ENCODE measurements around the gene PRR9.

PRR9 gene

DNA sequence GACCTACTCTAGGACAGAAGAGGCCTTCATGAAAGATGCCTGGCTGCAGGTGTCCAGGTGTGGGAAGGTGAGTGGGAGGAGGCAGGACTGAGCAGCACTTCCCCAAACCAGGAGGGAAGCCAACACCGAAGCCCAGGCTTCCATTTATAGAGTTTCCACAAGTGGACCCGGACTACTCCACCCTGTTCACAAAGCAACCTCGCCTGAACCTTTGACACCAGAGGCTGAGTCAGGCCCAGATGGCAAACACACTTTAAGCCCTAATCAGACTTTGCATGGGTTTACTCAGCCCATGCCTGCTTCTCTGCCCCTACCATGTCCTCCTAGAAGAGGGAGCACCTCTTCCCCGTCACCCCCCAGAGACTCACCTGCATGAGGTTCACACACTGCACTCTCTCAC is 14.0 kb downstream of the PRR9 start:
- no peak for DNase-seq

DNA sequence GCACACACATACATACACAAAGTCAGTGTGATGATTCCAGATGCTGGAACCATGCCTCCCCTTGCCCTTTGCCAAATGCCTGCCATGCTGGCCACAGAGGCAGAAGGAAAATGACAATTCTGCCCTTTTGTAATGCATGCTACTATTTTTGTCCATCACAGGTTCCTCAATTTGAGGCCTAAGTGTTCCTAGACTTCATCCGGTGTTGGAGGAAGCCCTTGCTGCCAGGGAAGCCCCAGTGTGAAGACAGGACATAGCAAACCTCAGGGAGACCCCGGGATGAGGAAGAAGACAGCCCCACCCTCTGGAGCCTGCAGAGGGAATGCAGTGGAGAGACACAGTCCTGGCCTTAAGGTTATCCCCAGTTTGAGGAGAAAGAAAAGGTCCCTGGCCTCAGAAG is 14.4 kb downstream of the PRR9 start:
- no peak for DNase-seq

DNA sequence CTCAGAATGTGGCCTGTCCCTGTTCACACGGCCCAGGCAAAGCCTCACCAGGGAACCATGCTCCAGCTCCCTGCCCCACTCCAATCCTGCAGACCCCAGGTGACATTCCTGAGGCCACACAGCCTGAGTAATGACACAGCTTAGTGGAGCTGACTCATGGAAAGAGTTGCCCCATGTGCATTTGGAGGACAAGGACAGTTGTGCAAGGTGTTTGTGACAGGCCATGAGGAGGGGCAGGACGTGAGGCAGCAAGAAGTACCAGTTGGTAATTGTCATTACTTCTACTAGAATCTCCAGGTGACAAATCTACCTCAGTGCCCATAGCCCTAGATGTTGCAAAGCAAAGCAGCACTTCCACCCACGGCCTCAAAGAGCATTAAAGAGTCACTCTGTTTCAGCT is 15.2 kb downstream of the PRR9 start:
- peak; percentile 6 for DNase-seq

DNA sequence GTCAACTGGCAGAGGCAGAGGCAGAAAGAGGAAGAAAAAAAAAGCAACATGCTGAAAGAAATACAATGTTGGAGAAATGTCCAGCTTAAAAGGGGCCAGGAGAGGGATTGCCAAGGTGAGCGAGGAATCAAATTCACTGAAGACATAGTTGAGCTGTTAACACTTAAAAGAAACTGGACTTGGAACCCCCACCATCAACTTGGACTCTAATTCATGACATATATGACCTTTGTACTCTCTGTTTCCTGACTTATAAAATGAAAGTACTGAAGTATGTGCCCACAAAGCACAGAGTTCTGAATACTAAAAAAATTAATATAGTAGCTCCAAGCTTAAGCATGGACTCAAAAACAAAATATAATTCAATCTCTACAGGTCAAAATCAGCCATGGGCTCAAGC is 16.1 kb downstream of the PRR9 start:
- DNase-seq, result no peak

DNA sequence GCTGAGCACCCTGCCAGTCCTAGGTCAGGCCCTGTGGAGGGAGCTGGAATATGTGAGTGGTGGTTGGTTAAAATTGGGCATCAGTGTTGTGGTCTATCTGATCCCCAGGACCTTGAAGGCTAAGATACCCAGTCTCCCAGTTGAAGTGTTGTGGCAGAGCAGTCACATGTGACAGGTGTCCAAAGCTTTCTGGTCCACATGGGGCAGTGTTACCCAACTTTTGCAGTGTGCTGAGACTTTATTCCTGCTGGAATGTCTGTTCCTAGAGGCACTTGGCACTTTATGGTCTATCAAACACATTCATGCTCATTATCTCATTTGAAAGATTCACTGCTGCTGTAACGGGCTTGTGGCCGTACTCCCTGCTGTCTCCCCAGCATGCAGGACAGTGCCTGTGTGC is 21.1 kb downstream of the PRR9 start:
- DNase-seq, result no peak

DNA sequence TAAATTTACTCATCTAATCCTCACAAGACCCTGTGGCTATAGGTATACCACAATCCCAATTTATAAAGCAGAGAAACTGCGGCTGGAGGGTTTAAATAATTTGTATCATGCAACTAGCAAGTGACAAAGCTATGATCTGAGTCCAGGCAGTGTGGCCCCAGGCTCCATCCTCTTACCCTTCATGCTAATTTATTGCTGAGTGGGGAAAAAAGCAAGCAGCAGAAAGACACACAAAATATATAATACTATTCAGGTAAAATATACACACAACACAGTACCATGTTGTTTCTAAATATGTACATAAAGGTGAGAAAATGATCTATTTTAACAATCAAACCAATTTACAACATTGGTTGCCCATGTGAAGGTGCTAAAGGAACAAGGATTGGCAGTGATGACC is 24.8 kb downstream of the PRR9 start:
- DNase-seq, result no peak

DNA sequence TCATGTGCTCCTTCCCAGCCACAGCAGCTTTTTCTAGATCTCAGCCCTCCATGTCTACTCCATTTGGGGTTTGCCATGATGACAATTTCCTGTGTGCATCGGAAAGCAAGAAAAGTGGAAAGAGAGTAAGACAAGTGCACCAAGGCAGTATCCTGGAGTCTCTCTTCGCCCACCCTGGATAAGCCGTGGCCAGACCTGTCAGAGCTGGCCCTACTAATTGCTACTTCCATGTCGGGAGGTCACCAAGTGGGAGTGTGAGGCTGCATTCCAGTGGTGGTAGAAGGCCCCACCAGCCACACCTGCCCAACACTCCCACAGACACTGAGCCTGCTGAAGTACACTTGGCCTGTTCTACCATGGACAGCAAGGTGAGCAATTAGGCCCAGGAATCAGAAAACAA is 28.1 kb downstream of the PRR9 start:
- DNase-seq, result no peak

DNA sequence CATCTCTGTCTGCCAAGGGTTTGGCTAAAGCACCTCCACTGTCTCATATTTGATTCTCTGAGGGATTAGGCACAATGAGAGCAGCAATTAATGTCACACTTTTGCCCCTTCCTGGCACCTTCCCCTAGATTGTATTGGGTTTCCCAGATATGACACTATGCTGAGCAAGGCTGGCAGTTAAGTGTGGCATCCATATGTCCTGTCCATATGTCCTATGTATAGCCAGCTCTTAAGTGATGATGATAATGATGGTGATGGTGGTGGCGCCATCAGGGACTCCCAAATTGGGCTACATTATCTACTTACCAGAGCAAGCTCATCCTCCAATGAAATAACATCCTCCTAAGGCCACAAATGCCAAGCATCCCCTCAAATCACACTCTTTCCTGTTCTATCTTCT is 28.6 kb downstream of the PRR9 start:
- DNase-seq, result no peak

DNA sequence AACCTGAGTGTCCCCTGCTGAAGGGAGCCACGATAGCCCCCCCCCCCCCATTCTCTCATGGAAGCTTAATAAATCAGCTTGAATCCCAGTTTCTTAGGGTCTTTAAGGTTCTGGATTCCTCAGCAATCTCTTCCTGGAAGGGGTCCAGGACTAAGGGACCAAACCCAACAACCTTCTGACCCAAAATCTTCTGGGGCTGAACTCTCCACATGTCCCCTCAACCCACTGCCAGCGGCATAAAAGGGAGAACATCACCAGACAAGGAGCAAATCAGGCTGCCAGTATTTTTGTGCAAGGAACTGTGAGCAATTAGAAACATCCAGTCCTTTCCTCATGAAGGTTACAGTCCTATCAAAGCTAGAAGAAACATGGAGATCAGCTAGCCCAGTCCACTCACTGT is 29.4 kb downstream of the PRR9 start:
- no peak for DNase-seq

DNA sequence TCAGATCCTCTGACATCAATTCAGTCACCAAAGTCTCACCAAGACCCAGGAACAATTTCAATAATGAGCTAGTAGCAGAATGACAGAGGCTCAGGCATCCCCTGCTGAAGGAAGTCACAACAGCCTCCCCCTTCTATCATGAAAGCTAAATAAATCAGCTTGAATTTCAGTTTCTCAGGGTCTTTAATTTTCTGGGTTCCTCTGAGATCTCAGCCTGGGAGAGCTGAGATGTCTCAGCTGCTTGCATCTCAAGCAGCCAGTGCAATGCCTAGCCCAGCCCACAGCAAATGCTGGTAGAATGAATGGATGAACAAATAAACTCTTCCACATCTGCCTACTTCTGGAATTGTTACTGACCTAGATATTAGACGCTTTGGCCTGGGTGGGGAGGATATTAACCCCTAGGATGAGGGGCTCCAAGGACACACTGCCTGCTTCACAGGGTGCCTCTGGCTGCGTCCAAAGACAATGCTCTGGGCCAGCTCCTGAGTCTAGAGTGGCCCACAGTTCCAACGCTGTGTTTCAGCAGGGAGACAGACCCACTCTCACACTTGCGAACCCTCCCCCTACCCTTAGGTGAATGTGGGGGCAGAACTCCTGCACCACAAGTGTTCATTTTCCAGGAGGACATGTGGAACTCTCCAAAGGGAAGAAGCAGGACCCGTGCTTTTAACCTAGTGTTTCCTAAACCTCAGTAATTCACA is 30.9 kb downstream of the PRR9 start:
- DNase-seq, result no peak

DNA sequence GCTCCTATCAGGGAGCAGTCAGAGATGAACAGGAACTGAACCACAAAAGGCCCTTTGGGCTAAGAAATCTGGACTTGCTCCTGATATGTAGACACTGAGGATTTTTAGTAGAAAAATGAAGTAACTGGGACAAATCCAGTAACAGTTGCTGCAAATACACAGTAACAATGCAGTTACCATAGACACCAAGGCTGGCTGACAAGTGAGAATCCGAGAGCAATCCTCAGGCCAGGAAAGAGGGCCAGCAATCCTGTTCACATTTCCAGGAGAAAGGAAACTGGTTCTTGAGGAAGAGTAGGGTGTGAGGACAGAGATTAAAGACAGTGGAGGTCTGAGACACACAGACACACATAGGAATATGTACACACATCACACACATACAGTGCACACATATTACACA is 32.8 kb downstream of the PRR9 start:
- no peak for DNase-seq

DNA sequence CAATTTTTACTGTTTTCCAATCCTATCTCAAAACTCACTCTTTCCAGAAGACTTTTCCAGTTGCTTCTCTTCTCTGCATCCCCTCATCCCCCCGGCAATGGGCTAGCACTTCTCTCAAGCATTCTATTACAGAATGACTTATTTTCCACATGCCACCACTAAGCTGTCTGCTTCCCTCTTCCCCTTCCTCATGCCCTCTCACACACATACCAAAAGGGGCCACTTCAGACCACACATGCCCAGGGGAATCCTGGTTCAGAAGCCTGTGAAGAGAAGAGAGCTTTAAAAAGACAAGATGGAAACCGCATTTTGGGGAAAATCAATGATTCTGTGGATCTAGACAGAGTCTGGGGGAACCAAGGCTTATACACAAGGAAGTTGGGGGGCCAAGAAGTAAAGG is 33.7 kb downstream of the PRR9 start:
- DNase-seq, result no peak

DNA sequence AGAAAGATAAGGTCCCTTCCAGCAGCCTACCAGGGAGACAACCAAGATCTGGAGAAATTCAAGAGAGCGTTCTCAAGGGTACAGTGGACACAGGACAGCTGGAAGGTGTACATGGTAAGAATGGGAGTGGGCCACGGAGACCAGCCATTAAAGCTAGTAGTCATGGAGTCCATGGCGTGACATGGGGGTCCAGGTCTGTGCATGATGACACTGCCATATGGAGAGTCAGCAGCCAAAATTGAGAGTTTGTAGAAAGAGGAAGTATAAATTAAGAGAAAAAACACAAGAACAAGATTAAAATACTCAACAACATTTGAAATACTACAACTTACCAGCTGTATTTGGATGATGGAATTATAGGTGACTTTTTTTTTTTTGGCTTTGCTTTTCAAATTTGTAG is 34.2 kb downstream of the PRR9 start:
- no peak for DNase-seq

DNA sequence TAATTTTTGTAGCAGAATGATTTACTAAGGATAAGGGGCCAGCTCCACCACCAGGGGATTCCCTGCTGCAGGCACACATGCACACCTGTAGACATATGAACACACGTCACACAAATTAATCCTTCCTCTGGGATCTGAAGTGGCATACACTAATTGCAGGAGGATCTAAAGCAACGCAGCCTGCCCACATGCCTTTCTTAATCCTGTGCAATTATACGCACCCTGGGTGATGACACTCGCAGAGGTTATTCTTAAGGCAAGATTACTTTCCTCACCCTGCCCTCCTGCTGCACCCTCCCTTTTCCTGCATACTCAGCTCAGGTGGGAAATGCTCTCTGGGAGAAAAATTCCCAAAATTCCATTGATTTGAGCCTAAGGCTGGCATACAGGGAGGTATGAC is 34.6 kb downstream of the PRR9 start:
- no peak for DNase-seq

DNA sequence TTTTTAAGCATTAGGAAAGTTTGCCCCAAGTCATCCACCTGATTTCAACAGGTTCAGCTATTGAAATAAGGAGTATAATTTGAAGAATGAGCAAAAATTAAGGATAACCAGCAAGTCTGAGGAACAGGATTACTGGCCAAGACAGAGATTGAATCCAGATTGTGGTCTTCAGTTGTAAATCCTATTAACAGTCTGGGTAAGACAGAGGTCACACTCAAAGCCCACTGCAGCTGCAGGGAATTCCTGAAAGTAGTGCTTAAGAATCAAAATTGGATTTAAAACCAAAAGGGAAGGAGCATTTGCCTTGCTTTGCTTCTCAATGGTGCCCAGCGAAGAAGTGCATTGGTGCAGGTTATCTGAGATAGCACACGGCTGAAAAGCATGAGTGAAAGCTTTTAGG is 35.7 kb downstream of the PRR9 start:
- DNase-seq, result no peak

DNA sequence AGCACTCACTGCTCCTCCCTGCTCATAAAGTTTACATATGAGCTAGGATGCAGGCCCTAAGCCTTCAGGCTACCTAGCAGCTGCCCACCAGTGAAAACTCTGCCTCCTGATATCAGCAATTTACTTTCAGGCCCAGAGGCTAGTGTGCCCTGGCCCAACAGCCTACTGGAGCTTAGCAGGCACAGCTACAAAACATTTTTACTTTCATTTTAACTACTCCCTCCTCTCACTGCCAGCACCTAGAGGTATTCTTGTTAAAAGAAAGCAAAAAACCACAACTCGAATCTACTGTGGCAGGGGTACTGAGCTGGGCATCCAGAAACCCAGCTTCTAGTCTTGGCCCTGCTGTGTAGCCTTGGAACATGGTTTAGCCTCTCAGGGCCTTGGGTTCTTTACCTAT is 36.3 kb downstream of the PRR9 start:
- DNase-seq, result no peak

DNA sequence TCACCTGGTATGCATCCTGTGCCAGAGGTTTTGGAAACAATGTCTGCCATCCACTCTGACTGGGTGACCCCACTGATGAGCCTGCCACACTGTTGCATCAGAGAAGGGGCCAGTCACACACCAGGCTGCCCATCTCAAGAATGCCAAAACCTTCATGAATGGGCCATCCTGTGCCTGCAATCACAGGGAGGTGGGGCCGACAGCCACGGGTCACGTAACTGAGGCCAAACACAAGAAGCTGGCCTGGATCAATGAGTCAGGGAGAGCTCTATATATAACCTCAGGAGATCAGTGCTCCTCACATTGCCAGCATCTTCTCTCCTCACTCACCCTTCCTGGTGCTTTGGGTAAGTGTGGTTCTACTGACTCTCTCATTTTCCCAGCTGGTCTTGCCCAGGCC is 42.0 kb downstream of the PRR9 start, which contains the start of gene LORICRIN:
Gene LORICRIN, plus strand, starts transcription at position 301 of the 400 bp plus-strand sequence. CDS start 1,263 bp downstream, outside the sequence.
- no peak for DNase-seq

DNA sequence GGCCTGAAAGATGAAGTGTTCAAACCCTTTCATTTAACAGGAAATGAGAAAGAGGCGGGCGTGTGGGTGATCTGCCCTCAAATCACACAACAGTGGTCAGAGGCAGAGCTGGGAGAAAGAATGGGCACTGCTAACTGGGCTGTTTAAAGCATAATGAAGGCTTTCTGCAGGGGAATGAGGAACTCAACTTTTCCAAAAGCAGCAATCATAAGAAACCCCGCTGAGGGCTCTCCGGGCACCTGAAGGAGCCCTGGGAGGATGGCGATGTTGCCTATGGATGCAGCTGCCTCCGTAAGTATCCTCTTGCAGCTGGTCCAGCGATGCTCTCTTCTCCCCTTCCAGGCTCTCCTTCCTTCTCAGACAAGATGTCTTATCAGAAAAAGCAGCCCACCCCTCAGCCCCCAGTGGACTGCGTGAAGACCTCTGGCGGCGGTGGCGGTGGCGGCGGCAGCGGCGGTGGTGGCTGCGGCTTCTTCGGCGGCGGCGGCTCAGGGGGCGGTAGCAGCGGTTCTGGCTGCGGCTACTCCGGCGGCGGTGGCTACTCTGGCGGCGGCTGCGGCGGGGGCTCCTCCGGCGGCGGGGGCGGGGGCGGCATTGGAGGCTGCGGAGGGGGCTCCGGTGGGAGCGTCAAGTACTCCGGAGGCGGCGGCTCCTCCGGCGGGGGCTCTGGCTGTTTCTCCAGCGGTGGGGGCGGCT is 43.3 kb downstream of the PRR9 start:
- no peak for DNase-seq

DNA sequence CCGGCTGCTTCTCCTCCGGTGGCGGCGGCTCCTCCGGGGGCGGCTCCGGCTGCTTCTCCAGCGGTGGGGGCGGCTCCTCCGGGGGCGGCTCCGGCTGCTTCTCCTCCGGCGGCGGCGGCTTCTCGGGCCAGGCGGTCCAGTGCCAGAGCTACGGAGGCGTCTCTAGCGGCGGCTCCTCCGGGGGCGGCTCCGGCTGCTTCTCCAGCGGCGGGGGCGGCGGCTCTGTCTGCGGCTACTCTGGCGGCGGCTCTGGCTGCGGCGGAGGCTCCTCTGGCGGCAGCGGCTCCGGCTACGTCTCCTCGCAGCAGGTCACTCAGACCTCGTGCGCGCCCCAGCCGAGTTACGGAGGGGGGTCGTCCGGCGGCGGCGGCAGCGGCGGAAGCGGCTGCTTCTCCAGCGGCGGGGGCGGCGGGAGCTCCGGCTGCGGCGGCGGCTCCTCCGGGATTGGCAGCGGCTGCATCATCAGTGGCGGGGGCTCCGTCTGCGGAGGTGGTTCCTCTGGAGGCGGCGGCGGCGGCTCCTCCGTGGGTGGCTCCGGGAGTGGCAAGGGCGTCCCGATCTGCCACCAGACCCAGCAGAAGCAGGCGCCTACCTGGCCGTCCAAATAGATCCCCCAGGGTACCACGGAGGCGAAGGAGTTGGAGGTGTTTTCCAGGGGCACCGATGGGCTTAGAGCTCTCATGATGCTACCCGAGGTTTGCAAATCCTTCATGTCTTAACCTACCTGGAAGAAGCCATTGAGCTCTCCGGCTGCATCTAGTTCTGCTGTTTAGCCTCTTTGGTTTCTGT is 44.1 kb downstream of the PRR9 start:
- DNase-seq, result no peak

DNA sequence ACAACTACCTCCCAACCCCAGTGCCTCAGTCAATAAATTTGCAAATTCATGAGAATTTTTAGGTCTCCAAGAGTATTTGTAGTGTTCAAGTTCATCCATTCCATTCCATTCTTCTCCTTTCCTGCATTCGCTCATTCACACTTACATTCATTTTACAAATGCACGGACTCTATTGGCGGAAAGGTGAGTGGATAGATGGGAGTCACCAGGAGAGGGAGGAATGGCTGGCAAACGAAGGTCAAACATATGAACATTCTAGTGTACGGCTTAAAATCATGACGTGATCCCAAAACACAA is 44.6 kb downstream of the PRR9 start:
- DNase-seq, result no peak

DNA sequence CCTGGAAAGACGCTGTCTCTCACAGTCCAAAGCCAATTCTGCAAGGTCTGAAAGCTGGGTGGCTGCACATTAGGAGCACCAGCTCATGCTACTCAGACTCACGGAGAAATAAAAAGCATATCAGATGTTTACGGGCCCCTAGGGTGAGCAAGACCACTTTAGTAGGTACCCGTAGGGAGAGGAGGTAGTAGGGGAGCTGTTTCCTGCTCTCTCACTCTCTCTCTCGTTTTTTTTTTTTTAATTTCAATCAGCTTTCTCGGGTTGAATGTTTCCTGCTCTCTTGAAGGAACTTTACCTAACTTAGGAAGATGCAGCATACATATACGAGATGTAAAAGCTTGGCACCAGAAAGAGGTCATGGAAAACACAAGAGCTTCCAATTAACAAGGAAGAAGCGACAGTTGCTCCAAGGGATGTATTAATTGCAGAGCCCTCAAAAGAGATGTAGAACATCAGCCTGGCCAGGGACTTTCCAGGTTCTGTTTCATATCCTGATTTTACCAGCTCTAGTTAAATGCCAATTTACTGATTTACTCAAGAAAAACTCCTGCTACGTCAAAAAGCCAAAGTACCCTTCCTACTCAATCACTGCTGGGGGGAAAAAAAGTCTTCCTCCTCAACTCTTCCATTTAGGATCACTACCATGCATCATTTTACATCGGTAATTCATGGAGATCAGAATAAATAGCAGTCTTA is 45.2 kb downstream of the PRR9 start:
- no peak for DNase-seq

DNA sequence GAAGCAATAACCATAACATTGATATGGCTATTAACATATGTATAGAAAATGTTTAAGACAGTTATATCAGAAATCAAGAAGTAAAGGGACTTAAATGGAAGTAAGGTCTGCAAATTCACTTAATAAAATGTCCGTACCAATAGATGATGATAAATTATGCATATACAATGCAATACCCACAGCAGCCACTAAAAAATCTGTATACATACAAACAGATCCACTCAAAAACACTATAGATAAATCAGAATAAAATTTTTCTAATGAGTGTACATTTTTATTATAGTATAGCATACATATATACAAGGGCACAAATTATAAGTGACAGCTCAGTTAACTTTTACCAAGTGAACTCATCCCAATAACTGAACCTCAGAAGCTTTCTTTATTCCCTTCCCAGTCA is 48.1 kb downstream of the PRR9 start:
- no peak for DNase-seq
